Breast epithelium (tissue), 3 donors: Measurements from ENCODE around the gene GNB2.

Experiments
- CTCF ChIP-seq, 3 donors: fragments of 450-650 bp; IDR thresholded peaks; one replicate each; pipeline ENCODE4 v1.5.1; 2016 to 2017; ENCODE audit warnings: antibody characterized with exemption in 3 of 3, mild to moderate bottlenecking in 3 of 3, moderate library complexity in 3 of 3
- POLR2A ChIP-seq: fragments of 450-650 bp; IDR thresholded peaks from one replicate; pipeline ENCODE4 v1.6.1; 2016; ENCODE audit warnings: antibody characterized with exemption, mild to moderate bottlenecking, moderate library complexity

- TF ChIP-seq CTCF (IDR thresholded peaks at IDR 0.05) (no peak), POLR2A (no peak)
Measured at GRCh38 chr7:100728196-100728595, 54.7 kb downstream of the GNB2 start.
